OCI-LY3 (cell line): ENCODE results near the gene PHF21B.

ENCODE experiments used
- H2AFZ ChIP-seq: fragments of 200-600, 300-600 bp; shearing (Covaris generic); 2 replicates; pipeline ENCODE4 v1.6.0; 2014; ENCODE audit warnings: antibody characterized with exemption, low read depth, low read length
- H3K27ac ChIP-seq: fragments of 200-600, 300-600 bp; sonication (generic); 2 replicates; pipeline ENCODE4 v1.5.1; 2014; ENCODE audit warnings: mild to moderate bottlenecking, low read length, moderate library complexity, mixed read lengths
- H3K27me3 ChIP-seq: fragments of 200-600, 300-600 bp; sonication (generic); 2 replicates; pipeline ENCODE4 v1.6.1; 2014; ENCODE audit warnings: low read depth, low read length, mixed read lengths
- H3K36me3 ChIP-seq: fragments of 200-600, 300-600 bp; sonication (generic); replicated peaks from 2 replicates; pipeline ENCODE3; 2014; ENCODE audit warnings: low read depth, low read length, mixed read lengths
- H3K4me1 ChIP-seq: fragments of 300-600, 200-600 bp; sonication (generic); 2 replicates; pipeline ENCODE4 v1.6.1; 2014; ENCODE audit warnings: low read length, mixed read lengths
- H3K4me2 ChIP-seq: fragments of 200-600, 300-600 bp; sonication (generic); 2 replicates; pipeline ENCODE4 v1.6.1; 2014; ENCODE audit warnings: low read length, mixed read lengths
- H3K4me3 ChIP-seq: fragments of 300-600, 200-600 bp; sonication (generic); 2 replicates; pipeline ENCODE4 v1.5.1; 2014; ENCODE audit warnings: antibody characterized with exemption, mild to moderate bottlenecking, low read length, moderate library complexity
- H3K79me2 ChIP-seq: fragments of 300-600, 200-600 bp; shearing (Covaris generic); 2 replicates; pipeline ENCODE4 v1.6.1; 2014; ENCODE audit warnings: mild to moderate bottlenecking, low read length, mixed read lengths
- H3K9ac ChIP-seq: fragments of 300-600, 200-600 bp; shearing (Covaris generic); 2 replicates; pipeline ENCODE4 v1.6.0; 2014; ENCODE audit warnings: mild to moderate bottlenecking, low read length, moderate library complexity
- H3K9me3 ChIP-seq: fragments of 200-600, 300-600 bp; shearing (Covaris generic); 2 replicates; pipeline ENCODE4 v1.6.1; 2014; ENCODE audit warnings: low read length, mixed read lengths; ENCODE audit not compliant: insufficient read depth
- H4K20me1 ChIP-seq: fragments of 200-600, 300-600 bp; sonication (generic); 2 replicates; pipeline ENCODE4 v1.6.1; 2016; ENCODE audit warnings: low read length, mixed read lengths; ENCODE audit not compliant: insufficient read depth
- CTCF ChIP-seq: fragments of 200-600, 300-600 bp; sonication (generic); IDR thresholded peaks from 2 replicates; pipeline ENCODE4 v1.5.1; 2014; ENCODE audit warnings: antibody characterized with exemption, low read length, low read depth
- EZH2phosphoT487 ChIP-seq: fragments of 200-600 bp; shearing (Covaris generic); IDR thresholded peaks from 2 replicates; pipeline ENCODE4 v1.6.1; 2018; ENCODE audit warnings: antibody characterized with exemption, mixed run types, low read depth

Gene PHF21B

GRCh38 chr22:44938886-44939285 lies 70.9 kb downstream of the PHF21B start:
- no peak for TF ChIP-seq EZH2phosphoT487
- TF ChIP-seq CTCF = no peak
- Histone ChIP-seq H3K4me3 (no peak overlapping the region), H3K4me2 (no peak overlapping the region), H2AFZ (no peak overlapping the region), H3K27ac (no peak overlapping the region), H3K36me3 (no peaks in the 10 kb centered on the region), H3K9me3 (no peaks in the 10 kb centered on the region), H4K20me1 (peaks cover 17% of the 10 kb centered on the region; the same call in 1 of the 2 replicates), H3K27me3 (no peaks in the 10 kb centered on the region), H3K9ac (no peak overlapping the region), H3K4me1 (no peaks in the 10 kb centered on the region), H3K79me2 (no peaks in the 10 kb centered on the region)

GRCh38 chr22:44937216-44937615 lies 72.6 kb downstream of the PHF21B start:
- TF ChIP-seq CTCF (no peak), EZH2phosphoT487 (no peak)
- no peak overlapping the region for H3K4me2 ChIP-seq
- H4K20me1 ChIP-seq = peaks cover 17% of the 10 kb centered on the region; the same call in 1 of the 2 replicates
- H3K9ac ChIP-seq = no peak overlapping the region
- no peaks in the 10 kb centered on the region for H3K9me3 ChIP-seq
- no peaks in the 10 kb centered on the region for H3K79me2 ChIP-seq
- no peak overlapping the region for H3K4me3 ChIP-seq
- no peaks in the 10 kb centered on the region for H3K4me1 ChIP-seq
- H3K27ac ChIP-seq = no peak overlapping the region
- H2AFZ ChIP-seq = no peak overlapping the region
- no peaks in the 10 kb centered on the region for H3K27me3 ChIP-seq
- no peaks in the 10 kb centered on the region for H3K36me3 ChIP-seq

- Histone ChIP-seq H3K4me3 (no peak overlapping the region), H3K4me1 (no peaks in the 10 kb centered on the region), H3K27me3 (no peaks in the 10 kb centered on the region), H2AFZ (no peak overlapping the region), H3K9me3 (no peaks in the 10 kb centered on the region), H3K4me2 (no peak overlapping the region), H4K20me1 (peaks cover 17% of the 10 kb centered on the region; the same call in 1 of the 2 replicates), H3K36me3 (no peaks in the 10 kb centered on the region), H3K79me2 (no peaks in the 10 kb centered on the region), H3K9ac (no peak overlapping the region), H3K27ac (no peak overlapping the region)
- TF ChIP-seq EZH2phosphoT487 = no peak
- TF ChIP-seq CTCF = no peak
These were observed 73.6 kb downstream of the PHF21B start for GRCh38 chr22:44936201-44936600.

- H3K36me3 ChIP-seq = no peaks in the 10 kb centered on the region
- H3K27ac ChIP-seq = no peak overlapping the region
- H3K79me2 ChIP-seq = no peaks in the 10 kb centered on the region
- no peak overlapping the region for H3K4me2 ChIP-seq
- TF ChIP-seq CTCF = no peak
- no peak for TF ChIP-seq EZH2phosphoT487
- no peak overlapping the region for H2AFZ ChIP-seq
- no peaks in the 10 kb centered on the region for H3K9me3 ChIP-seq
- H3K4me1 ChIP-seq = no peaks in the 10 kb centered on the region
- H3K27me3 ChIP-seq = no peaks in the 10 kb centered on the region
- no peak overlapping the region for H3K9ac ChIP-seq
- peaks cover 17% of the 10 kb centered on the region; the same call in 1 of the 2 replicates for H4K20me1 ChIP-seq
- no peak overlapping the region for H3K4me3 ChIP-seq
These were observed 74.1 kb downstream of the PHF21B start for GRCh38 chr22:44935724-44936123.
